IMR-90 (cell line): ENCODE results near the gene MRPS22. TPM values are rescaled to one million over a fixed set of nuclear protein-coding genes. Genes with fewer than 3 reads are reported as not detected.

ENCODE experiments used
- ATAC-seq: fragments of 200-7000 bp; cut with Tn5 transposase; 2 replicates; pipeline ENCODE4 v1.9.1; 2020; ENCODE audit warnings: low read depth, mild to moderate bottlenecking, moderate library complexity
- BruUV-seq: library from RNA; stranded (reverse); fragments of 400-500 nt; replicated peaks from 2 replicates; lab custom pipeline; 2021; lab: Mats Ljungman, UMichigan
- CTCF ChIA-PET: fragments of 300-600 bp; formaldehyde crosslinking; extraction: SDS; loops from one replicate; lab custom pipeline; 2021; ENCODE audit warnings: antibody characterized with exemption; lab: Yijun Ruan, JAX
- POLR2A ChIA-PET: fragments of 300-600 bp; sonication (Branson Sonifier 250); formaldehyde crosslinking; loops from one replicate; lab custom pipeline; 2022; ENCODE audit warnings: antibody characterized with exemption; ENCODE audit not compliant: unreplicated experiment; lab: Charles Lee
- DNase-seq: peaks from one replicate; pipeline ENCODE4 v3.0.0; 2013
- H2AFZ ChIP-seq: replicated peaks from 2 replicates; pipeline ENCODE3; 2013; ENCODE audit warnings: low read length, mild to moderate bottlenecking; ENCODE audit not compliant: poor library complexity
- H2AK5ac ChIP-seq: 2 replicates; pipeline ENCODE4 v1.6.1; 2013; ENCODE audit warnings: low read depth, low read length, inconsistent platforms
- H2AK9ac ChIP-seq: replicated peaks from 2 replicates; pipeline ENCODE3; 2013; ENCODE audit warnings: mild to moderate bottlenecking, low read depth, low read length, moderate library complexity; ENCODE audit not compliant: poor library complexity
- H2BK120ac ChIP-seq: 2 replicates; pipeline ENCODE4 v1.6.1; 2013; ENCODE audit warnings: low read depth, low read length, inconsistent platforms
- H2BK15ac ChIP-seq: 3 replicates; pipeline ENCODE4 v1.6.1; 2013; ENCODE audit warnings: low read depth, low read length, inconsistent platforms
- H2BK20ac ChIP-seq: 2 replicates; pipeline ENCODE4 v1.6.1; 2013; ENCODE audit warnings: low read depth, mild to moderate bottlenecking, inconsistent platforms, low read length, moderate library complexity
- H2BK5ac ChIP-seq: 2 replicates; pipeline ENCODE4 v1.6.1; 2013; ENCODE audit warnings: mild to moderate bottlenecking, low read depth, low read length, inconsistent platforms; ENCODE audit not compliant: poor library complexity, severe bottlenecking
- H3K14ac ChIP-seq: replicated peaks from 2 replicates; pipeline ENCODE4 v1.6.1; 2013; ENCODE audit warnings: low read depth, low read length, inconsistent platforms
- H3K18ac ChIP-seq: 2 replicates; pipeline ENCODE4 v1.6.1; 2013; ENCODE audit warnings: low read depth, low read length, control low read depth
- H3K23ac ChIP-seq: 2 replicates; pipeline ENCODE4 v1.6.1; 2013; ENCODE audit warnings: low read depth, low read length, inconsistent platforms
- H3K27ac ChIP-seq: 2 replicates; pipeline ENCODE4 v1.5.1; 2013; ENCODE audit warnings: mild to moderate bottlenecking, control low read depth, low read length; ENCODE audit not compliant: insufficient read depth
- H3K27me3 ChIP-seq: 2 replicates; pipeline ENCODE4 v1.6.1; 2013; ENCODE audit warnings: low read length; ENCODE audit not compliant: control insufficient read depth, insufficient read depth
- H3K36me3 ChIP-seq: 2 replicates; pipeline ENCODE4 v1.6.1; 2013; ENCODE audit warnings: low read length, mixed read lengths; ENCODE audit not compliant: control insufficient read depth, insufficient read depth
- H3K4ac ChIP-seq: 2 replicates; pipeline ENCODE4 v1.6.1; 2013; ENCODE audit warnings: low read depth, low read length, inconsistent platforms
- H3K4me1 ChIP-seq: 2 replicates; pipeline ENCODE4 v1.6.1; 2013; ENCODE audit warnings: low read length, mixed read lengths; ENCODE audit not compliant: control insufficient read depth, insufficient read depth
- H3K4me2 ChIP-seq: 2 replicates; pipeline ENCODE4 v1.6.1; 2013; ENCODE audit warnings: low read depth, mild to moderate bottlenecking, control low read depth, low read length, moderate library complexity
- H3K4me3 ChIP-seq: 2 replicates; pipeline ENCODE4 v1.5.1; 2013; ENCODE audit warnings: low read depth, mild to moderate bottlenecking, control low read depth, low read length, moderate library complexity; ENCODE audit not compliant: insufficient read depth
- H3K56ac ChIP-seq: 2 replicates; pipeline ENCODE4 v1.6.1; 2013; ENCODE audit warnings: low read length, inconsistent platforms; ENCODE audit not compliant: insufficient read depth; ENCODE audit errors: extremely low read depth
- H3K79me1 ChIP-seq, 2 experiments: 2 replicates each; pipeline ENCODE4 v1.6.1; 2013; ENCODE audit warnings: low read length in 2 of 2, inconsistent platforms in 1 of 2, low read depth in 1 of 2
- H3K9ac ChIP-seq: 2 replicates; pipeline ENCODE4 v1.6.1; 2013; ENCODE audit warnings: low read depth, low read length, control low read depth
- H3K9me1 ChIP-seq: 2 replicates; pipeline ENCODE4 v1.6.1; 2013; ENCODE audit warnings: low read length, inconsistent platforms; ENCODE audit not compliant: insufficient read depth
- H3K9me3 ChIP-seq: 2 replicates; pipeline ENCODE4 v1.6.1; 2013; ENCODE audit warnings: low read length; ENCODE audit not compliant: control insufficient read depth, insufficient read depth
- H4K20me1 ChIP-seq: 2 replicates; pipeline ENCODE4 v1.6.1; 2013; ENCODE audit warnings: low read length, inconsistent platforms; ENCODE audit not compliant: insufficient read depth
- H4K5ac ChIP-seq: 2 replicates; pipeline ENCODE4 v1.6.1; 2013; ENCODE audit warnings: mild to moderate bottlenecking, low read depth, low read length, control low read depth
- H4K8ac ChIP-seq, 2 experiments: 2 replicates each; pipeline ENCODE4 v1.6.1; 2013; ENCODE audit warnings: low read depth in 2 of 2, low read length in 2 of 2, control low read depth in 1 of 2, inconsistent platforms in 1 of 2
- H4K91ac ChIP-seq: 2 replicates; pipeline ENCODE4 v1.6.1; 2013; ENCODE audit warnings: low read depth, low read length, inconsistent platforms; ENCODE audit not compliant: insufficient read depth
- BHLHE40 ChIP-seq: fragments of 150-350 bp; IDR thresholded peaks from 2 replicates; pipeline ENCODE4 v1.6.1; 2016; ENCODE audit warnings: mild to moderate bottlenecking, low read depth, low read length
- CEBPB ChIP-seq: IDR thresholded peaks from 2 replicates; pipeline ENCODE4 v1.6.1; 2012; ENCODE audit warnings: low read depth, low read length, improper control_type of control experiment
- CHD1 ChIP-seq: IDR thresholded peaks from 2 replicates; pipeline ENCODE4 v1.6.1; 2012; ENCODE audit warnings: low read depth, low read length, improper control_type of control experiment
- FOS ChIP-seq: fragments of 150-350 bp; IDR thresholded peaks from 2 replicates; pipeline ENCODE4 v1.6.1; 2016; ENCODE audit warnings: low read depth, low read length
- MAFK ChIP-seq: IDR thresholded peaks from 2 replicates; pipeline ENCODE4 v1.6.1; 2012; ENCODE audit warnings: low read depth, low read length, improper control_type of control experiment
- MAZ ChIP-seq: IDR thresholded peaks from 2 replicates; pipeline ENCODE4 v1.6.1; 2012; ENCODE audit warnings: low read depth, mild to moderate bottlenecking, low read length, improper control_type of control experiment, moderate library complexity, borderline replicate concordance
- MXI1 ChIP-seq: IDR thresholded peaks from 2 replicates; pipeline ENCODE4 v1.6.1; 2012; ENCODE audit warnings: low read depth, mild to moderate bottlenecking, low read length, moderate library complexity, borderline replicate concordance
- NFE2L2 ChIP-seq: fragments of 150-350 bp; IDR thresholded peaks from 2 replicates; pipeline ENCODE4 v1.6.1; 2016; ENCODE audit warnings: low read depth, mild to moderate bottlenecking, low read length
- POLR2A ChIP-seq: IDR thresholded peaks from 2 replicates; pipeline ENCODE4 v1.6.1; 2012; ENCODE audit warnings: mild to moderate bottlenecking, low read depth, low read length
- RAD21 ChIP-seq: IDR thresholded peaks from 2 replicates; pipeline ENCODE4 v1.6.1; 2012; ENCODE audit warnings: low read length, improper control_type of control experiment
- RFX5 ChIP-seq: IDR thresholded peaks from 2 replicates; pipeline ENCODE4 v1.8.0; 2012; ENCODE audit warnings: low read depth, mild to moderate bottlenecking, low read length, moderate library complexity
- SMC3 ChIP-seq: fragments of 150-350 bp; IDR thresholded peaks from 2 replicates; pipeline ENCODE4 v1.6.1; 2016; ENCODE audit warnings: low read depth, mild to moderate bottlenecking, antibody characterized with exemption, low read length, moderate library complexity
- WGBS, 2 experiments: methylation state at CpG; one replicate each; pipeline versions ENCODE4 v1.1.5 to v1.1.7; 2013; ENCODE audit warnings: missing lambda C conversion rate in 2 of 2; ENCODE audit not compliant: insufficient read length in 1 of 2; ENCODE audit errors: extremely low coverage in 2 of 2; 5-methylcytosine and 5-hydroxymethylcytosine counted together
- dilution Hi-C: fragments of 300-500 bp; cut with HindIII; formaldehyde crosslinking; loops from one replicate; pipeline ENCODE4 v1.14.3; 2018; ENCODE audit warnings: low sequenced_read_pairs; ENCODE audit not compliant: unreplicated experiment
- in situ Hi-C: fragments of 300-500 bp; cut with MboI; formaldehyde crosslinking; loops from 3 replicates; pipeline ENCODE4 v1.14.3; 2019; ENCODE audit warnings: low sequenced_read_pairs, inconsistent platforms, mixed read lengths
- intact Hi-C: fragments of 100-400 bp; cut with micrococcal nuclease; formaldehyde crosslinking; loops from 2 replicates; pipeline ENCODE4 v1.10.0; 2022
- polyA plus RNA-seq, 3 experiments: library from polyadenylated mRNA; depleted of rRNA; stranded (reverse); fragments of >200 nt; gene quantifications; 2 replicates each; pipeline ENCODE4 v1.2.3, GENCODE V29; 2012; ENCODE audit warnings: low replicate concordance in 1 of 3
- total RNA-seq: library from RNA; depleted of rRNA; stranded (reverse); fragments of >200 nt; gene quantifications from 2 replicates; pipeline ENCODE4 v1.2.3, GENCODE V29; 2012
- TF ChIP-seq, protein P1 (sequence below): fragments of 150-350 bp; IDR thresholded peaks from 2 replicates; pipeline ENCODE4 v1.6.1; 2016; ENCODE audit warnings: low read depth, mild to moderate bottlenecking, low read length, moderate library complexity, borderline replicate concordance
- TF ChIP-seq, protein P2 (sequence below): fragments of 150-350 bp; IDR thresholded peaks from 2 replicates; pipeline ENCODE4 v1.6.1; 2017; ENCODE audit warnings: mild to moderate bottlenecking, antibody characterized with exemption, low read length, low read depth
- TF ChIP-seq, protein P3 (sequence below): conservative IDR thresholded peaks from 2 replicates; pipeline ENCODE4 v1.5.1; 2012; ENCODE audit warnings: mild to moderate bottlenecking, low read depth, low read length, improper control_type of control experiment

MRPS22 gene
- total and polyA plus RNA-seq, 2 of the 4 experiments (the other 2 are of a cell fraction) = 54.5 to 72.4 TPM

DNA sequence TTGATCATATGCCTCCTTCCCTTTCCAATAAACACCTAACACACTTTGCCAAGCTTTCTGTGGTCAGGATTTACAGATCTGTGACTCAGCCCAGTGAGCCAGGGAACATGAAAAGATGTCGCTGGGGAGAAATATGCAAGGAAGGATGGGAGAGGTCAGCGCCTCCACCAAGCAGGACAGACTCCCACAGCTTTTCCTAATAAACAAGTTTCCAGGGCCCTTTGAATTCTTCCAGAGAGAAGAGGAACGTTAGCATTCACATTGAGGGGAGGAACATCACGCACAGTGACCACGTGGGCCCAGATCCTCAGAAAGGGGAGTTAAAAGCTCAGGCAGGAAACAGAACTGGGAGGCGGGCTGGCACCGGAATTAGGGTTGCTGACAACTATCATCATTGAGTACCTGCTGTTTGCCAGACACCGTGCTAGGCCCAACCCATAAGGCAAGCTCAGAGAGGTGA lies 33.3 kb upstream of the MRPS22 start:
- peak overlapping the region; percentile 96 for H2BK120ac ChIP-seq
- no peak overlapping the region for H3K9ac ChIP-seq
- ATAC-seq = peak; percentile 80
- H3K56ac ChIP-seq = peak overlapping the region; percentile 70
- H4K20me1 ChIP-seq = no peaks in the 10 kb centered on the region
- H2AFZ ChIP-seq = peak overlapping the region; percentile 77
- peak overlapping the region; percentile 91 for H3K23ac ChIP-seq
- POLR2A ChIA-PET = interaction anchor here (1.0 kb wide), 2 partner anchors 9 to 395 kb away, joined by 3 read pairs; no protein-coding TSS in a partner anchor
- BruUV-seq = no TSS peak
- peak overlapping the region; percentile 96 for H3K4ac ChIP-seq
- intact Hi-C loops = no loop called here
- dilution Hi-C loops = no loop called here
- H4K91ac ChIP-seq = peak overlapping the region; percentile 98
- H3K27me3 ChIP-seq = no peaks in the 10 kb centered on the region
- no peaks in the 10 kb centered on the region for H3K9me3 ChIP-seq
- in situ Hi-C loops = loop anchor here (10.0 kb wide), 1 partner anchor 186 kb away; no protein-coding TSS in a partner anchor
- H2AK5ac ChIP-seq = peak overlapping the region; percentile 96
- H4K8ac ChIP-seq = peak overlapping the region; percentile 87 to 88
- no peak overlapping the region for H3K4me2 ChIP-seq
- H3K79me1 ChIP-seq = no peaks in the 10 kb centered on the region; a peak in 1 of 4 replicates
- peak overlapping the region; percentile 87; the same call in 2 of the 3 replicates for H2BK15ac ChIP-seq
- peak overlapping the region; percentile 87 for H2AK9ac ChIP-seq
- H3K4me1 ChIP-seq = peaks cover 31% of the 10 kb centered on the region
- peak overlapping the region; percentile 88 for H4K5ac ChIP-seq
- peak overlapping the region; percentile 90 for H2BK5ac ChIP-seq
- DNase-seq = peak; percentile 92
- H3K14ac ChIP-seq = peak overlapping the region; percentile 91
- peak overlapping the region; percentile 93 for H3K18ac ChIP-seq
- peaks cover 44% of the 10 kb centered on the region for H3K9me1 ChIP-seq
- no peaks in the 10 kb centered on the region for H3K36me3 ChIP-seq
- no peak overlapping the region for H3K4me3 ChIP-seq
- 81% methylated on average over 4 of the region's 8 CpGs; no CpG with 5 or more reads in 1 of the 2 experiments for WGBS, 2 experiments
- peak overlapping the region; percentile 94 for H2BK20ac ChIP-seq
- CTCF ChIA-PET = interaction anchor here (0.7 to 1.4 kb wide), 3 partner anchors 44 to 374 kb away, joined by 3 to 4 read pairs (median 4); no protein-coding TSS in a partner anchor
- peak overlapping the region; percentile 84 for H3K27ac ChIP-seq
- TF ChIP-seq RAD21 (no peak), MXI1 (no peak), BHLHE40 (peak; percentile 37; the same call in 1 of the 2 replicates), NFE2L2 (no peak), RFX5 (no peak), SMC3 (no peak), MAZ (no peak), CEBPB (no peak), MAFK (0 out of 2 replicates have a peak, but pooled peaks have one; percentile 4), POLR2A (no peak), CHD1 (no peak), FOS (peak; percentile 70)
- TF ChIP-seq, protein P1, sequence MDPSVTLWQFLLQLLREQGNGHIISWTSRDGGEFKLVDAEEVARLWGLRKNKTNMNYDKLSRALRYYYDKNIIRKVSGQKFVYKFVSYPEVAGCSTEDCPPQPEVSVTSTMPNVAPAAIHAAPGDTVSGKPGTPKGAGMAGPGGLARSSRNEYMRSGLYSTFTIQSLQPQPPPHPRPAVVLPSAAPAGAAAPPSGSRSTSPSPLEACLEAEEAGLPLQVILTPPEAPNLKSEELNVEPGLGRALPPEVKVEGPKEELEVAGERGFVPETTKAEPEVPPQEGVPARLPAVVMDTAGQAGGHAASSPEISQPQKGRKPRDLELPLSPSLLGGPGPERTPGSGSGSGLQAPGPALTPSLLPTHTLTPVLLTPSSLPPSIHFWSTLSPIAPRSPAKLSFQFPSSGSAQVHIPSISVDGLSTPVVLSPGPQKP = no peak
- TF ChIP-seq, protein P2, sequence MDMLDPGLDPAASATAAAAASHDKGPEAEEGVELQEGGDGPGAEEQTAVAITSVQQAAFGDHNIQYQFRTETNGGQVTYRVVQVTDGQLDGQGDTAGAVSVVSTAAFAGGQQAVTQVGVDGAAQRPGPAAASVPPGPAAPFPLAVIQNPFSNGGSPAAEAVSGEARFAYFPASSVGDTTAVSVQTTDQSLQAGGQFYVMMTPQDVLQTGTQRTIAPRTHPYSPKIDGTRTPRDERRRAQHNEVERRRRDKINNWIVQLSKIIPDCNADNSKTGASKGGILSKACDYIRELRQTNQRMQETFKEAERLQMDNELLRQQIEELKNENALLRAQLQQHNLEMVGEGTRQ = peak; percentile 78
- TF ChIP-seq, protein P3, sequence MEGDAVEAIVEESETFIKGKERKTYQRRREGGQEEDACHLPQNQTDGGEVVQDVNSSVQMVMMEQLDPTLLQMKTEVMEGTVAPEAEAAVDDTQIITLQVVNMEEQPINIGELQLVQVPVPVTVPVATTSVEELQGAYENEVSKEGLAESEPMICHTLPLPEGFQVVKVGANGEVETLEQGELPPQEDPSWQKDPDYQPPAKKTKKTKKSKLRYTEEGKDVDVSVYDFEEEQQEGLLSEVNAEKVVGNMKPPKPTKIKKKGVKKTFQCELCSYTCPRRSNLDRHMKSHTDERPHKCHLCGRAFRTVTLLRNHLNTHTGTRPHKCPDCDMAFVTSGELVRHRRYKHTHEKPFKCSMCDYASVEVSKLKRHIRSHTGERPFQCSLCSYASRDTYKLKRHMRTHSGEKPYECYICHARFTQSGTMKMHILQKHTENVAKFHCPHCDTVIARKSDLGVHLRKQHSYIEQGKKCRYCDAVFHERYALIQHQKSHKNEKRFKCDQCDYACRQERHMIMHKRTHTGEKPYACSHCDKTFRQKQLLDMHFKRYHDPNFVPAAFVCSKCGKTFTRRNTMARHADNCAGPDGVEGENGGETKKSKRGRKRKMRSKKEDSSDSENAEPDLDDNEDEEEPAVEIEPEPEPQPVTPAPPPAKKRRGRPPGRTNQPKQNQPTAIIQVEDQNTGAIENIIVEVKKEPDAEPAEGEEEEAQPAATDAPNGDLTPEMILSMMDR = no peak
